HEK293 (cell line): Measurements from ENCODE around the gene FLT4.

Experiments used
- CTCF ChIA-PET: fragments of 350-600 bp; formaldehyde crosslinking; extraction: SDS; loops from one replicate; lab custom pipeline; 2021; ENCODE audit warnings: antibody characterized with exemption; lab: Yijun Ruan, JAX
- POLR2A ChIA-PET: fragments of 300-600 bp; formaldehyde crosslinking; extraction: SDS; loops from one replicate; lab custom pipeline; 2020; ENCODE audit warnings: antibody characterized with exemption, inconsistent platforms; lab: Yijun Ruan, JAX
- H3K27ac ChIP-seq: fragments of 200-500 bp; sonication (Bioruptor generic); 2 replicates; pipeline ENCODE4 v1.5.1; 2014; ENCODE audit warnings: low read depth, low read length, control low read depth, inconsistent platforms; ENCODE audit errors: extremely low read depth
- H3K36me3 ChIP-seq, 2 experiments: fragments of 200-500 bp in 1 of 2; sonication (Bioruptor generic) in 1 of 2; 1 replicate in 1 of 2; 2 replicates in 1 of 2; pipeline ENCODE4 v1.5.1; 2014 to 2017; ENCODE audit warnings: inconsistent platforms in 2 of 2, low read length in 2 of 2; ENCODE audit not compliant: control insufficient read depth in 2 of 2, insufficient read depth in 1 of 2
- H3K4me1 ChIP-seq: fragments of 200-500 bp; sonication (Bioruptor generic); 2 replicates; pipeline ENCODE4 v1.5.1; 2014; ENCODE audit warnings: mild to moderate bottlenecking, low read length, inconsistent platforms; ENCODE audit not compliant: control insufficient read depth, insufficient read depth
- H3K4me3 ChIP-seq: 2 replicates; pipeline ENCODE4 v1.5.1; 2011; ENCODE audit warnings: low read depth, mild to moderate bottlenecking, control low read depth, low read length, moderate library complexity
- H3K9me3 ChIP-seq: fragments of 200-500 bp; sonication (Bioruptor generic); 2 replicates; pipeline ENCODE4 v1.5.1; 2014; ENCODE audit warnings: low read depth, low read length, inconsistent platforms; ENCODE audit not compliant: control insufficient read depth, insufficient read depth
- KLF17 ChIP-seq: fragments of 450-650 bp; formaldehyde crosslinking; IDR thresholded peaks from 2 replicates; pipeline ENCODE4 v1.5.1; 2016; ENCODE audit warnings: missing biosample characterization, missing genetic modification characterization
- MZF1 ChIP-seq: fragments of 450-650 bp; formaldehyde crosslinking; IDR thresholded peaks from 2 replicates; pipeline ENCODE4 v1.5.1; 2017; ENCODE audit warnings: missing biosample characterization, missing genetic modification characterization, borderline replicate concordance
- OVOL3 ChIP-seq: fragments of 450-650 bp; formaldehyde crosslinking; IDR thresholded peaks from 2 replicates; pipeline ENCODE4 v1.5.1; 2016; ENCODE audit warnings: missing biosample characterization, missing genetic modification characterization
- ZFP41 ChIP-seq: fragments of 450-650 bp; formaldehyde crosslinking; IDR thresholded peaks from 2 replicates; pipeline ENCODE4 v1.5.1; 2016; ENCODE audit warnings: missing biosample characterization, missing genetic modification characterization, borderline replicate concordance
- ZIC2 ChIP-seq: fragments of 450-650 bp; formaldehyde crosslinking; IDR thresholded peaks from 2 replicates; pipeline ENCODE4 v1.5.1; 2016; ENCODE audit warnings: missing biosample characterization, missing genetic modification characterization
- ZNF202 ChIP-seq: fragments of 450-650 bp; formaldehyde crosslinking; IDR thresholded peaks from 2 replicates; pipeline ENCODE4 v1.5.1; 2016; ENCODE audit warnings: missing biosample characterization, missing genetic modification characterization, borderline replicate concordance
- ZNF37A ChIP-seq: fragments of 450-650 bp; IDR thresholded peaks from 2 replicates; pipeline ENCODE4 v1.5.1; 2018; ENCODE audit warnings: missing biosample characterization, missing genetic modification characterization
- ZNF623 ChIP-seq: fragments of 450-650 bp; formaldehyde crosslinking; IDR thresholded peaks from 2 replicates; pipeline ENCODE4 v1.5.1; 2016; ENCODE audit warnings: missing biosample characterization, missing genetic modification characterization
- ZNF645 ChIP-seq: fragments of 450-650 bp; formaldehyde crosslinking; IDR thresholded peaks from 2 replicates; pipeline ENCODE4; 2016; ENCODE audit warnings: missing biosample characterization, missing genetic modification characterization
- ZNF704 ChIP-seq: fragments of 450-650 bp; formaldehyde crosslinking; IDR thresholded peaks from 2 replicates; pipeline ENCODE4 v1.5.1; 2016; ENCODE audit warnings: missing biosample characterization, missing genetic modification characterization
- TF ChIP-seq, protein P1 (sequence below): fragments of 450-650 bp; formaldehyde crosslinking; IDR thresholded peaks from 2 replicates; pipeline ENCODE4 v1.5.1; 2016; ENCODE audit warnings: missing biosample characterization, missing genetic modification characterization

FLT4 gene

DNA sequence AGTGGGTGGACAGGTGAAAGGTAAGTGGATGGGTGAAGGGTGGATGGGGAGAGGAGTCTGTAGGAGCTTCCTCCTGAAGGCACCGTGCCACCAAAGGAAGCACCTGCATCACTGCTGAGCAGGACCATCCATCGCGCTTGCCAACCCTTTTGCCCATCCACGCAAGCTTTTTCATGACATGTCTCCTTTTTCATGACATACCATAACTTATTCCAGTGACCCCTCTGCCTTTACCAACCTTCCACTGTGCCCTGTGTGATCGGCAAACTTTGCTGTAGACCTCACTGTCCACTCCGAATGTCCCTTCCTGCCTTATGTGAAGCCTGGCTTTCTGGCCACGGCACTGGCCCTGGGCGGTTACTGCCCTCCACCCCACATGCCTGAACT is 13.4 kb downstream of the FLT4 start (continued):
- TF ChIP-seq ZNF202 = no peak
- TF ChIP-seq ZNF704 (tag by site-specific recombination) = no peak
- no peak for TF ChIP-seq OVOL3 (tag by site-specific recombination)

DNA sequence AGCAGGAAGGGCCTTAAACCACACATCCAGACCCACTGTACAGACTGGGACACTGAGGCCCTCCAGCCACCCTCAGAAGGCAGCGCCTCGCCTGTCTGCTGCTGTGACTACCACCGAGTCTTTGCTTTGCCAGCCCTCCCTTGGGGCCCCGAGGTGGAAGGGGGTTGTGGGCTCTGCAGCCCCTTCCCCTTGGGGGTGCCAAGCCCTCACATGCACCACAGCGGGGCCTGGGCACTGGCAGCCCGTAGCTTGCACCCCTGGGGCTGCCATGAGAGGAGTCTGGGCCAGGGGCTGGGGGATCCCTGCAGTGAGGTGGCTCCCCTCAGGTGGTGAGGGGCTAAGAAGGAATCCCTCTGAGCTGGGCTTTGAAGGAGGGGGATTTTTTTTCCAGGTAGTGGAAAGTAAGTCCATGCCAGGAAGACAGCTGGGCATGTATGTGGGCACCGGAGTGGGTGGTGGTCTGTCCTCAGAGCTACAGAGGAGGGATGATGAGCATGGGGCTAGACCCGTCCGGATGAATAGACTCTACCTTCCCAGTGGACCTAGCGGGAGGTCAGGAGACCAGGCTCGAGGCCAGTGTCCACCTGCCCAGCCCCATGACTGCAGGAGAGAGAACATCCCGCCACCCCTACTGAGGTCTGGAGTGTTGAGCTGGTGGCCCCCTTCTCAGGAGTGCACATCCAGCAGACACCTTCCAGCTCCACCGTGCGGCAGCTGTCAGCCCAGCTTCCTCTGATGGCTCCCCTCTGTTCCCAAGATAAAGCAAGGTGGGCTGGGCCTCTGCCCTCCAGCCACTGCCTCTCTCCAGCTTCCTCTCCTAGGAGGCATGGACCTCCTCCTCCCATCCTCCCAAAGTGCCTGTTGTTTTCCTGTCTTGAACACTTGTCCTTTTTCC is 15.9 kb downstream of the FLT4 start:
- ChIA-PET CTCF (interaction anchor here (0.6 kb wide), 1 partner anchor 149 kb away, joined by 4 read pairs; no protein-coding TSS in a partner anchor), POLR2A (interaction anchor here (0.6 to 1.2 kb wide), 2 partner anchors 14 to 706 kb away, joined by 3 read pairs; no protein-coding TSS in a partner anchor)
- Histone ChIP-seq H3K36me3 (no peaks in the 10 kb centered on the region), H3K4me1 (no peaks in the 10 kb centered on the region), H3K9me3 (no peaks in the 10 kb centered on the region), H3K4me3 (no peak overlapping the region), H3K27ac (no peak overlapping the region)
- TF ChIP-seq ZNF37A (tag by site-specific recombination) = no peak
- TF ChIP-seq ZNF623 (tag by site-specific recombination) = no peak
- no peak for TF ChIP-seq ZNF645 (tag by site-specific recombination)
- TF ChIP-seq MZF1 (tag by site-specific recombination) = no peak
- TF ChIP-seq, all 188 proteins: peak for 0

DNA sequence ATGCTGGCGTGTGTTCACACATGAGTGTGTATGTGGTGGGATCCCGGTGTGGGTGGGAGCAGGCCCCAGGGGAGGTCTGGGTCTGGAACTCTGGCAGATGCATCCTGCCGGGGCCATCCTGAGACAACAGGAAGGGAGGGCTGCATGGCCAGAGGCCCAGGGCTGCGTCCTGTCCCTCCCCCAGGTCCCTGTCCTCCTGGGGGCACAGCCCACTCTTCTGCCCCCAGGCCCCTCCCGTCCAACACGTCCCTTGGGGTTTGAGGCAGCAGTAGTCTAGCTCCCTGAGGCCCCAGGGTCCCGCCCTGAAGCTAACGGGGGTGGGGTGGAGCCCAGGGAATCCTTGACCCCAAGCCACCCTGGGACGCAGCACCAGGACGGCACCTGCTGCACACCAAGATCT is 16.6 kb downstream of the FLT4 start:
- H3K4me1 ChIP-seq = no peaks in the 10 kb centered on the region
- no peak overlapping the region for H3K27ac ChIP-seq
- H3K36me3 ChIP-seq = no peaks in the 10 kb centered on the region
- no peak for TF ChIP-seq KLF17
- TF ChIP-seq, protein P1, sequence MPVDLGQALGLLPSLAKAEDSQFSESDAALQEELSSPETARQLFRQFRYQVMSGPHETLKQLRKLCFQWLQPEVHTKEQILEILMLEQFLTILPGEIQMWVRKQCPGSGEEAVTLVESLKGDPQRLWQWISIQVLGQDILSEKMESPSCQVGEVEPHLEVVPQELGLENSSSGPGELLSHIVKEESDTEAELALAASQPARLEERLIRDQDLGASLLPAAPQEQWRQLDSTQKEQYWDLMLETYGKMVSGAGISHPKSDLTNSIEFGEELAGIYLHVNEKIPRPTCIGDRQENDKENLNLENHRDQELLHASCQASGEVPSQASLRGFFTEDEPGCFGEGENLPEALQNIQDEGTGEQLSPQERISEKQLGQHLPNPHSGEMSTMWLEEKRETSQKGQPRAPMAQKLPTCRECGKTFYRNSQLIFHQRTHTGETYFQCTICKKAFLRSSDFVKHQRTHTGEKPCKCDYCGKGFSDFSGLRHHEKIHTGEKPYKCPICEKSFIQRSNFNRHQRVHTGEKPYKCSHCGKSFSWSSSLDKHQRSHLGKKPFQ (tag by site-specific recombination) = peak; percentile 32; the same call in 1 of the 2 replicates
- TF ChIP-seq, all 188 proteins: peak for 1
- ChIA-PET POLR2A (interaction anchor here (1.2 kb wide), 1 partner anchor 14 kb away, joined by 3 read pairs; no protein-coding TSS in a partner anchor), CTCF (no interaction called here)
- no peak overlapping the region for H3K4me3 ChIP-seq
- H3K9me3 ChIP-seq = no peaks in the 10 kb centered on the region

GRCh38 chr5:180631549-180632383 is 17.6 kb downstream of the FLT4 start:
- Histone ChIP-seq H3K27ac (no peak overlapping the region), H3K4me3 (no peak overlapping the region), H3K9me3 (no peaks in the 10 kb centered on the region), H3K36me3 (no peaks in the 10 kb centered on the region), H3K4me1 (no peaks in the 10 kb centered on the region)
- ChIA-PET CTCF (interaction anchor here (0.8 kb wide), 1 partner anchor 12 kb away, joined by 5 read pairs; no protein-coding TSS in a partner anchor), POLR2A (no interaction called here)
- TF ChIP-seq ZFP41 (tag by site-specific recombination) (no peak), ZIC2 (tag by site-specific recombination) (peak; percentile 68)
- TF ChIP-seq, all 188 proteins: peak for 1
